Astrocyte (in vitro differentiated cells and primary cell): ENCODE data around the gene DNAJC9.

Experiments used
- EZH2 ChIP-seq: IDR thresholded peaks from 2 replicates; pipeline ENCODE4 v1.6.1; 2012; ENCODE audit warnings: mild to moderate bottlenecking, low read length, inconsistent platforms; ENCODE audit not compliant: insufficient read depth
- TF ChIP-seq, protein P1 (sequence below): IDR thresholded peaks from 2 replicates; pipeline ENCODE4 v1.5.1; 2011; ENCODE audit warnings: low read depth, mild to moderate bottlenecking, inconsistent platforms, low read length, moderate library complexity; ENCODE audit not compliant: insufficient read depth

DNA sequence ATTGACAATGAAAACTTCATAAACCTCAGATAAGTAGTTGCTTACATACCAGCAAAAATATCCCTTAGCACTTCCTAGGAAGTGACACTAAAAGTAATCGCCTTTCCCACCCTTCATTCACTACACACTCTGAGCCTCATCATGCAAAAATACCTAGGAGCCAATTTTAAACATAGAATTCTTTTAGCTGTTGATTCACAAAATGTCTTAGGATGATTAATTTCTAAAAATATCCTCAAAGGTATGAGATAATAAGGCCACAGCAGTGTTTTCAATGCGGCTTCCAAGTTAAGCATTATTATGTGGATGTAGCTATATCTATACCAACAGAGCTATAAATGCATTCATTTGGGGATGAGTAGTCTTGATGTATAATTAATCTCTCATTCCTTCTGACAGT is 13.2 kb downstream of the DNAJC9 start:
- TF ChIP-seq EZH2, result no peak
- TF ChIP-seq, protein P1, sequence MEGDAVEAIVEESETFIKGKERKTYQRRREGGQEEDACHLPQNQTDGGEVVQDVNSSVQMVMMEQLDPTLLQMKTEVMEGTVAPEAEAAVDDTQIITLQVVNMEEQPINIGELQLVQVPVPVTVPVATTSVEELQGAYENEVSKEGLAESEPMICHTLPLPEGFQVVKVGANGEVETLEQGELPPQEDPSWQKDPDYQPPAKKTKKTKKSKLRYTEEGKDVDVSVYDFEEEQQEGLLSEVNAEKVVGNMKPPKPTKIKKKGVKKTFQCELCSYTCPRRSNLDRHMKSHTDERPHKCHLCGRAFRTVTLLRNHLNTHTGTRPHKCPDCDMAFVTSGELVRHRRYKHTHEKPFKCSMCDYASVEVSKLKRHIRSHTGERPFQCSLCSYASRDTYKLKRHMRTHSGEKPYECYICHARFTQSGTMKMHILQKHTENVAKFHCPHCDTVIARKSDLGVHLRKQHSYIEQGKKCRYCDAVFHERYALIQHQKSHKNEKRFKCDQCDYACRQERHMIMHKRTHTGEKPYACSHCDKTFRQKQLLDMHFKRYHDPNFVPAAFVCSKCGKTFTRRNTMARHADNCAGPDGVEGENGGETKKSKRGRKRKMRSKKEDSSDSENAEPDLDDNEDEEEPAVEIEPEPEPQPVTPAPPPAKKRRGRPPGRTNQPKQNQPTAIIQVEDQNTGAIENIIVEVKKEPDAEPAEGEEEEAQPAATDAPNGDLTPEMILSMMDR, result no peak
